GM21576 (cell line): ENCODE results near the gene CFAP47.
"Not testable (repeated sequence)": the region's sequence is repeated elsewhere in the genome, so short reads cannot be mapped to it uniquely, and the experiment has no call there.

Experiments used
- ATAC-seq: cut with Tn5 transposase; IDR thresholded peaks from one replicate; pipeline ENCODE4 v1.9.1; 2021; ENCODE audit warnings: mild to moderate bottlenecking, moderate library complexity; ENCODE audit not compliant: unreplicated experiment

The CFAP47 gene, protein sequence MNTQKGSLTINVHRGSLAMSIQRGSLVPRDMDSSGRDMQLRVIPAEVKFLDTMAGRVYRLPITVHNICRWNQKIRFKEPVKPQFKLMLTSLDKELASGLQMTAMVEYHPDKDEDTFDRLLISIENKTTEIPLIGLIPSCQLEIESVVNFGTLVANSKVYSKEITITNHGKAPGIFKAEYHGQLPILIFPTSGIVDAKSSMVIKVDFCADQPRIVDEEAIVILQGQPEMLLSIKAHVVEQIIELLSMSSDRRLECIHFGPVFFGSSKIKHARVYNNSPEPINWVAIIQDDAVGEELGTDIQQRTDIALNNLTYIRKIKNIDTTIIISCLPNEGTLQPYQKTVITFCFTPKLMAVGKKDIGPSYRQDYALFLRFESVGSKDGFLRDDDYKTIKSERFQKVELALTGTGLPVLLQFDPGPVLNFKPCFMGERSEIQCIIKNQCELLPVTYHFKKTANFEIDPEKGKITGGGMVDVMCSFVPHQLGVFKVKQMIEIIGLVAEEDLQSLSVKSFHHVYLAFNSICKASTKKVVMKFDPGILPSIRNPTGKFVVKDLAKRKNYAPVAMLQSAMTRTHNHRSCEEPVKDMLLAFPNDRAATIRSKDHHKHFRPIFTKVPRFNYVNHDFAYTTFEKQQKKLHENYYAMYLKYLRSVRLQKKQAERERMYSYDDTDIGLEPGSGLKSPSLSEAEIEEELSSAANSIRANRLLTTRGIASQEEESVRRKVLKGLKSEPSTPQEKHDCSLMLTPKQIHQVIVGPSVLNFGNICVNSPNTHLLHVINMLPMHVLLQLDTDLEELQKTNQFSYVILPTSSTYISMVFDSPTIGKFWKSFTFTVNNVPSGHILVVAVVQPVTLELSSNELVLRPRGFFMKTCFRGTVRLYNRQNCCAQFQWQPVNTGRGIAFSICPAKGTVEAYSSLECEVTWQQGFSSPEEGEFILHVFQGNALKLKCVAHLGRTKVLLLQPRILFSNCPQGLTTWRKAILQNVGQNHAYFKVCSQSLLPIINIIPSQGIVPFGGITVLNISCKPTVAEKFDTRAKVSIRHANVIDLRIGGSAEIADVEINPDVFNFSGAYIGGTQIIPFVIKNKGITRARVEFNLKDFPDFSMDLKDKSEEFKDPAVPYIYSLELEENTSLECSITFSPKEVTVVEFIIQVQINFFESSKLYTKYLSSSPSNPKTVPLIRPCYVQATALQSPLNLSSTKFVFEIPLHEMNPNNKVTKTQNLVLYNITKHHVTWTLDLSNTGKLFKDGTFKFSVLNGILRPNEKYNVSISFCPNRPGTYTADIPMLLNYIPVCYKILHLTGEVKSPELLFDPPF (N-terminal part only)

GRCh38 chrX:35919536-35920309 lies at the start of gene CFAP47:
TSS of gene CFAP47 (plus strand) at chrX:35919734. CDS start at chrX:35919800, 66 bp downstream.
- no peak for ATAC-seq

DNA sequence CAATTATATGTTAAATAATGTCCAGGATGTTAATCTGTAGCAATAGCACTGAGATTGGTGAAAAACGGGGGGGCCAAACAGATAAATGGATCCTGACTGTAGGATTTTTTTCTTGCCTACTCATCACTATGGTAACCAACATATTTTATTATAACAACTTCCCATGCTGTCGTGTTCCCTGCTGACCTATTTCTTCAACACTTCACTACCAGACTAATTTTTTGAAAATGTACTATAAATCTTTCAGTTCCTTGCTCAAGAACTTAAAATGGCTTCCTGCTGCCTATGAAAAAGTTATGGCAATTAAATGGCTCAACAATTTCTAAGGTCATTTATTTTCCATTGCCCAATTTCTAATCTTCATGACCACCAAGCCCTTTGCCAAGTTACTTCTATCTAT lies 38.9 kb upstream of the CFAP47 start:
- ATAC-seq = no peak

DNA sequence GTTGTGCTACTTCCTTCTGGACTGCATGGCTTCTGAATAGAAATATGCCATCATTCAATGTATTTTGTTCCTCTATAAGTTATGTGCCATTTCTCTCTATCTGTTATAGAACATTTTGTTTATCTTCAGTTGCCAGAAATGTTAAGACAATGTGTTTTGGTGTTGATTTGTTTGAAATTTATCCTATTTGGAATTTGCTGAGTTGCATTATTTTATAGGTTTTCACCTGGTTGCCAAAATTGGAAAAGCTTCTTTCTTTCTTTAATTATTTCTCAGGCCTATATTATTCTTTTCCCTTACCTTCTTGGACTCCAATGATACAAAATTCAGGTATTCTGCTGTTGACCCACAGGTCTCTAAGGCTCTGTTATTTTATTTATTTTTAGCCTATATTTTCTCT lies 33.4 kb upstream of the CFAP47 start:
- ATAC-seq = no peak

GRCh38 chrX:35890699-35891098 lies 28.8 kb upstream of the CFAP47 start:
- no peak for ATAC-seq

DNA sequence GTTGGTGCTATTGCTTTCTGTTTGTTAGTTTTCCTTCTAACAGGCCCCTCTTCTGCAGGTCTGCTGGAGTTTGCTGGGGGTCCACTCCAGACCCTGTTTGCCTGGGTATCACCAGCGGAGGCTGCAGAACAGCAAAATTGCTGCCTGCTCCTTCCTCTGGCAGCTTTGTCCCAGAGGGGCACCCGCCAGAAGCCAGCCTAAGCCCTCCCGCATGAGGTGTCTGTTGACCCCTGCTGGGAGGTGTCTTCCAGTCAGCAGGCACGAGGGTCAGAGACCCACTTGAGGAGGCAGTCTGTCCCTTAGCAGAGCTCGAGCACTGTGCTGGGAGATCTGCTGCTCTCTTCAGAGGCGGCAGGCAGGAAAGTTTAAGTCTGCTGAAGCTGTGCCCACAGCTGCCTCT lies 67.3 kb downstream of the CFAP47 start:
- not testable (repeated sequence) for ATAC-seq

DNA sequence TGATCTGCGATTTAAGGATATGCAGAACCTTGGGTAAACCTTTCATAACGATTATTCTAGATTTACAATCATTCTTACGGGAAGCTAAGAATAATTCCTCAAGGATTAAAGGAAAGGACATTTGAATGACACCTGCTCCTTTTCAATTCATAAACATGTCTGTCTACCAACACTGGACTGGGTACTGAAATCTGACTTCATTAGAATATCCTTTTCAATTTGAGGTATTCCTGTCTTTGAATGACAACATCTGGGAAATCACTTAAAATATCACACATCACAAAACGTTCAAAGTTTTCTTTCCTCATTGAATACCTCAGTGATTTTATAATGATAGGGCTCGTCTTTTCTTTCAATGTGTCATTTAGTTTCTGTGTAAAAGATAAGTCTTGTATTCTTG lies 87.7 kb downstream of the CFAP47 start:
- ATAC-seq = no peak

- ATAC-seq = no peak
Observed at GRCh38 chrX:36019125-36019524, 99.6 kb downstream of the CFAP47 start.

GRCh38 chrX:36035550-36035949 lies 116.0 kb downstream of the CFAP47 start:
- ATAC-seq = no peak

GRCh38 chrX:36062778-36063177 lies 143.2 kb downstream of the CFAP47 start:
- ATAC-seq = no peak

DNA sequence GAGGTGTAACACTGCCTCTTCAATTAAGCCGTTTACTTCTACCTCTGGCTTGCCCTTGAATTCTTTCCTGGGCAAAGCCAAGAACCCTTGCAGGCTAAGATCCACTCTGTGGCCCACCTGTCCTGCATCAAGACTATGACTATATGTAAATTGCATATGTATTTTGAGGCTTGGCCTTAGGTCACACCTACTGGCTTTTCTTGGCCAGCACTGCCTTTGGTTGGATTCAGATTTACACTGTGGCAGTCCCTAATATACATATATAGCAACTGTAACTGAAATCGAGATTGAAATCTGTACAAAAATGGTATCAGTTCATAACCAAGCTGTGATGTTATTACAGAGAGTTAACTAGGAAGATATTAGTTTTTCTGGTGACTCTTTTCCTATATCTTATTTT lies 151.5 kb downstream of the CFAP47 start:
- no peak for ATAC-seq

DNA sequence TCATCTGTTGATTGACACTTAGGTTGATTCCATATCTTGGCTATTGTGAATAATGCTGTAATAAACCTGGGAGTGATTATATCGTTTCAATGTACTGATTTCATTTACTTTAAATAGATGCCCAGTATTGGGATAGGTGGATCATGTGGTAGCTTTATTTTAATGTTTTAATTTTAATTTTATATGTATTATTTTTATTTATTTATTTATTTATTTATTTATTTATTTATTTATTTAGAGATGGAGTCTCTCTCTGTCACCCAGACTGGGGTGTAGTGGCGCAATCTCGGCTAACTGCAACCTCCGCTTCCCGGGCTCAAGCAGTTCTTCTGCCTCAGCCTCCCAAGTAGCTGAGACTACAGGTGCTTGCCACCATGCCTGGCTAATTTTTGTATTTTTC lies 155.5 kb downstream of the CFAP47 start:
- not testable (repeated sequence) for ATAC-seq

DNA sequence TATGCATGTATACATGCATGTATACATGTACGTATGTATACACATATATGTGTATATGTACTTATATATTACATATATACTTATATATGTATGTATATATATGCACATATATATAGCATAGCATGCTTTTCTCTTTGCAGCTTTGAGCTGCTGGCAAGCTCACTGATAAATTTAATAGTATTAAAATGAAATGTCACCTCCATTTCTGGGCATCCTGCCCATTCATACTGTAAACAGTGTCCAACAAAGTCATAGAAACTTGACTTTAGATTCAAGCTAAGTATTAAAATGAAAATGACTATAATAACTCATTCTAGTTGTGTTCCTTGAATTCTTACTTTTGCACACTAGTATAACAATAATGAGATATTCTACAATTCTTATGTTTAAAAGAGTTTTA lies 163.7 kb downstream of the CFAP47 start:
- no peak for ATAC-seq

- ATAC-seq = no peak
Observed at GRCh38 chrX:36087366-36087765, 167.8 kb downstream of the CFAP47 start.

GRCh38 chrX:36088939-36089338 lies 169.4 kb downstream of the CFAP47 start:
- not testable (repeated sequence) for ATAC-seq

GRCh38 chrX:36102425-36102824 lies 182.9 kb downstream of the CFAP47 start:
- ATAC-seq = no peak

DNA sequence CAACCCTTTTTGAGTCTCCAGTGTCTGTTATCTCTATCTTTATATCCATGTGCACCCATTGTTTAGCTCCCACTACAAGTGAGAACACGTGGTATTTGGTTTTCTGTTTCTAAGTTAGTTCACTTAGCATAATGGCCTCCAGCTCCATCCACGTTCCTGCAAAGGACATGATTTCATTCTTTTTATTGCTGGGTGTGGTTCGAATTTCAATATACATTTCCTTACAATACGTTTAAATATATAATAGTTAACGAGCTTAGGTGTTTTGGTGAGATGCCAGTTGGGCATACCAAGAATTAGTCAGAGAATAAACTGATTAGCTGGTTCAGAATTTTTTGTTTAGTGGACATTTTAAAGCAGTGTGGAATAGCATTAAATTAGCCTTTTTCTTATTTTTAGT lies 196.7 kb downstream of the CFAP47 start:
- ATAC-seq = no peak

- no peak for ATAC-seq
Observed at GRCh38 chrX:36159254-36159653, 239.7 kb downstream of the CFAP47 start.

DNA sequence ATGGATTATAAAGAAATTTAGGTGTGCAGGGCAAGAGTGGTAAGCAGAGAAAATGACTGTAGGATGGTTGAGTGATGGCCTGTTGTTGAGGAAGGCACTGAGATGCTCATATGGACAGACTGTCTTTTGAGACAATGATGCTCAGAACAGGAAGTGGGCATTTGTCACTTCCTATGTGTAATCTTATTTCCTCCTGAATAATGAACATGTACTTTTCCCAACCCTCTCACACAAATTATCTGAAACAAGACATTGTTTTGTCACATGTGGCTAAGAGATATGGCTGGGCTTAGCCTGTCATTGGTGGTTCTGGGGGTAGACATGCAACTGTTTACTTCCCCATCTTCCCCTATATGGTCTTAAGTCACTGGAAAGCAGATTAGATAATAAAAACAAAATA lies 240.5 kb downstream of the CFAP47 start:
- no peak for ATAC-seq

DNA sequence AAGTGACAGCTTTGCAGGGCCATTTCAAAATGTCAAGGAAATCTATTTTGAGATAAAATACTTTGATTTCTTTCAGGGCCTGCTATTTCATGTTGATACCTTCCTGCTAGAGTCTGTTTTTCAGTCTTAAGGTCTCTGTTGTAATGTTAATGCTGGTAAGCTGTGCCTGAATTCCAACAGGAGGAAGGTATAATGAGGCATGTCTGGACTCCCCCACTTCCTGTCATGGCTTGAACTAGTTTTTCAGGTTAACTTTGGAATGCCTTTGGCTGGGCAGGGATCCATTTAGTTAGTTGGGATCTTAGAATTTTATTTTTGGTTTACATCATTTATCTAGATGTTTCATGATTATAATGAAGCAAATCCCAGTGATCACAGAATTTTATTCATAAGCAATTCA lies 279.0 kb downstream of the CFAP47 start:
- no peak for ATAC-seq

DNA sequence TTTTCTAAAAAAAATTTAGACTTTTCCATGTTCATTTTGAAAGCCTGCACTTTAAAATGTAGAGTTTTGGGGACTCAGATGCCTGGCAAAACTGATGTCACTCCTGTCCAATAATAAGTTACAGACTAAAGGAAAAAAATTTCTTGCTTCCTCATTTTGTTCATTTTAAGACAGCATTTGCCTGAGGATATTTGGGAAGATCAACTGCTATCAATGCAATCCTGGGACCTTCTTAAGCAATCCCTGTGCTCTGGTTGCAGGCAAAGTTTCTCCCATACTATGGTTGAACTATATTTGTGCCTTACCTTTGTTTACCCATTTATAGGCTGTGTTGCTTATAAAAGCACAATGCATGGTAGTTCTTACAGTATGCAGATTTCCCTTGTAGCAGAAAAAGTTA lies 280.4 kb downstream of the CFAP47 start:
- no peak for ATAC-seq
